Smooth muscle cell (in vitro differentiated cells): ENCODE data around the gene LRRC46. TPM values are rescaled to one million over a fixed set of nuclear protein-coding genes. Genes with fewer than 3 reads are reported as not detected.

Experiments
- DNase-seq: peaks from one replicate; lab custom pipeline; 2025; ENCODE audit not compliant: unreplicated experiment; lab: John Stamatoyannopoulos, UW
- H2AFZ ChIP-seq: fragments of 200-600 bp; sonication (generic); 2 replicates; pipeline ENCODE4 v1.6.0; 2016; ENCODE audit warnings: antibody characterized with exemption, low read depth, mild to moderate bottlenecking
- H3F3A ChIP-seq: fragments of 200-600 bp; sonication (generic); 2 replicates; pipeline ENCODE4 v1.6.0; 2017; ENCODE audit warnings: antibody characterized with exemption, low read depth
- H3K27ac ChIP-seq: fragments of 200-600 bp; sonication (generic); 2 replicates; pipeline ENCODE4 v1.5.1; 2016; ENCODE audit warnings: low read depth, mild to moderate bottlenecking
- H3K27me3 ChIP-seq: fragments of 200-600 bp; sonication (generic); 2 replicates; pipeline ENCODE4 v1.6.1; 2016; ENCODE audit warnings: low read depth, mild to moderate bottlenecking
- H3K36me3 ChIP-seq: fragments of 200-600 bp; sonication (generic); 2 replicates; pipeline ENCODE4 v1.5.1; 2016; ENCODE audit warnings: low read depth
- H3K4me1 ChIP-seq: fragments of 200-600 bp; sonication (generic); 2 replicates; pipeline ENCODE4 v1.5.1; 2016; ENCODE audit warnings: low read depth
- H3K4me2 ChIP-seq: fragments of 200-600 bp; sonication (generic); 2 replicates; pipeline ENCODE4 v1.6.0; 2016; ENCODE audit warnings: mild to moderate bottlenecking
- H3K4me3 ChIP-seq: fragments of 200-600 bp; sonication (generic); 2 replicates; pipeline ENCODE4 v1.5.1; 2016; ENCODE audit warnings: mild to moderate bottlenecking
- H3K79me2 ChIP-seq: fragments of 200-600 bp; sonication (generic); 2 replicates; pipeline ENCODE4 v1.6.0; 2016; ENCODE audit warnings: low read depth, mild to moderate bottlenecking
- H3K9ac ChIP-seq: fragments of 200-600 bp; sonication (generic); 2 replicates; pipeline ENCODE4 v1.6.0; 2016; ENCODE audit warnings: low read depth
- H3K9me3 ChIP-seq: fragments of 200-600 bp; sonication (generic); replicated peaks from 2 replicates; pipeline ENCODE4 v1.5.1; 2016; ENCODE audit warnings: low read depth
- H4K20me1 ChIP-seq: fragments of 200-600 bp; sonication (generic); 2 replicates; pipeline ENCODE4 v1.6.0; 2016; ENCODE audit warnings: low read depth
- CTCF ChIP-seq: fragments of 200-600 bp; sonication (generic); IDR thresholded peaks from 2 replicates; pipeline ENCODE4 v1.5.1; 2017; ENCODE audit warnings: borderline replicate concordance, mild to moderate bottlenecking, antibody characterized with exemption; ENCODE audit not compliant: insufficient read depth, poor library complexity, severe bottlenecking
- WGBS: methylation state at CpG from one replicate; pipeline ENCODE4 v1.1.7; 2016; ENCODE audit warnings: low lambda C conversion rate; 5-methylcytosine and 5-hydroxymethylcytosine counted together
- polyA plus RNA-seq: library from polyadenylated mRNA; unstranded; fragments of >200 nt; fragmentation: Nextera tagmentation; extraction: Ambion mirVana; gene quantifications from 2 replicates; pipeline ENCODE4 v1.2.1, GENCODE V29; 2016
- total RNA-seq: library from RNA; depleted of rRNA; stranded (reverse); fragments of >200 nt; gene quantifications from 2 replicates; pipeline ENCODE4 v1.2.3, GENCODE V29; 2014

LRRC46 gene
- total and polyA plus RNA-seq, 2 experiments from 2014 or later: 0.26 TPM; not detected in 1

- Histone ChIP-seq H3K9ac (no peak overlapping the region), H3K27ac (no peak overlapping the region), H2AFZ (no peak overlapping the region), H3K4me2 (no peak overlapping the region), H3K4me1 (peaks cover 4% of the 10 kb centered on the region), H3F3A (peaks cover 8% of the 10 kb centered on the region), H3K79me2 (no peaks in the 10 kb centered on the region), H3K9me3 (no peaks in the 10 kb centered on the region), H4K20me1 (peaks cover 8% of the 10 kb centered on the region), H3K4me3 (no peak overlapping the region), H3K36me3 (no peaks in the 10 kb centered on the region), H3K27me3 (no peaks in the 10 kb centered on the region)
- no peak for DNase-seq
- WGBS: 69% methylated on average over 7 of the region's 7 CpGs
- TF ChIP-seq CTCF: no peak
These were observed 19.8 kb upstream of the LRRC46 start for GRCh38 chr17:47811709-47812108.

DNA sequence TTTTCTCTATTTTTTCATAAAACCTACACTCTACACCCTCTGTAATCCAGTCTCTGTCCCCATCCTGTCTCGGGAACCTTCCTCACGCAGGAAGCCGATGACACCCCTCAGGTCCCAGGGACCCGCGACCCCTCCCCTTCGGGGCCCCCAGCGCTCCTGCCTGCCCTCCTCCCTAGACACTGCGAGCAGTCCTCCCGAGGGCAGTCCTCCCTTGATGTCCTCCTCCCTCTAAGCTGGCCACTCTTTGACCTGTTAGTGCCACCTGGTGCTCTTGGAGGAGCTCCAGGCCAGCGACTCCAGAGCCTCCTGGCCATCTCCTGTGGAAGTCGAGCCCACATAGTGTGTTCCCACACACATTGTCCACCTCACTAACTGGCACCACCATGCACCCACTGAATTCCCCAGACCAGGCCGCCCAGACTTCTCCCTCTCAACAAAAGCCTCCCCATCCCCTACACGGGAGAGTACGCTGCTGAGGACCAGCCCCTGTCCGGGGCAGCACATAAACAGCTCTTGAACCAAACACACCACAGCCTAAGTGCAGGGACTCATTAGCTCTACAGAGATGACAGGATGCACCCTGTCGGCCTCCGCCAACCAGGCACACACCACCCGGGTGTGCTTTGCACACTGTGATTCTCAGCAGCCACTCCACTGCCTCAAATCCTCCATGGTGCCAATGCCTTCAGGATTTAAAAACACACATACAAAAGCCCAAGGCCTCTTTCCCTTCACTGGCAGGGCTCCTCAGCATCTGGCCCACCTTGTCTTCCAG is 19.1 kb upstream of the LRRC46 start:
- WGBS: 91% methylated on average over 18 of the region's 18 CpGs
- no peaks in the 10 kb centered on the region for H3K27me3 ChIP-seq
- no peak overlapping the region for H3K4me2 ChIP-seq
- H3K36me3 ChIP-seq: no peaks in the 10 kb centered on the region
- DNase-seq: no peak
- no peak overlapping the region for H3K9ac ChIP-seq
- peaks cover 4% of the 10 kb centered on the region for H3K4me1 ChIP-seq
- no peak overlapping the region for H3K4me3 ChIP-seq
- TF ChIP-seq CTCF: no peak
- H3K79me2 ChIP-seq: no peaks in the 10 kb centered on the region
- peaks cover 8% of the 10 kb centered on the region for H4K20me1 ChIP-seq
- H3K9me3 ChIP-seq: no peaks in the 10 kb centered on the region
- H2AFZ ChIP-seq: no peak overlapping the region
- peaks cover 8% of the 10 kb centered on the region for H3F3A ChIP-seq
- H3K27ac ChIP-seq: no peak overlapping the region

DNA sequence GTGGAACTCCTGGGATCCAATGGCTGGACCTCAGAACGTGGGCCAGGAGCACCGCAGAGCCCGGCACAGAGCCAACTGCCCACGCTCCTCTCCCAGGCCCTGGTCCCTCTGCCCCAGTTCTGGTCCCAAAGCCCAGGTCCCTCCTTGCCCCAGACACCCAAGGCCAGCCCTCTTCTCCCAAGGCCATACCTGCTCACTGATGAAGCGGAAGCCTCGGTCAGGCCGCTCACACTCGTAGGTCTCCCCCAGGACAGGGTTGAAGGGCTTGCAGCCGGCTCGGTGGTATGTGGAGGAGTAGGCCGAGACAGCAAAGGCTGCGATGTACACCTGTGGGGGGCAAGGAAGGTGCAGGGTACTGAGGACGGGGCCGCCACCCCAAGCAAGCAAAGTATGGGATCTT is 18.4 kb upstream of the LRRC46 start:
- no peaks in the 10 kb centered on the region for H3K79me2 ChIP-seq
- no peaks in the 10 kb centered on the region for H3K27me3 ChIP-seq
- no peak overlapping the region for H3K27ac ChIP-seq
- no peak for TF ChIP-seq CTCF
- H2AFZ ChIP-seq: no peak overlapping the region
- no peak overlapping the region for H3K4me2 ChIP-seq
- H3K9me3 ChIP-seq: no peaks in the 10 kb centered on the region
- H3K4me3 ChIP-seq: no peak overlapping the region
- H4K20me1 ChIP-seq: peaks cover 8% of the 10 kb centered on the region
- H3K9ac ChIP-seq: no peak overlapping the region
- WGBS: 91% methylated on average over 14 of the region's 14 CpGs
- peaks cover 8% of the 10 kb centered on the region for H3F3A ChIP-seq
- DNase-seq: no peak
- no peaks in the 10 kb centered on the region for H3K36me3 ChIP-seq
- peaks cover 4% of the 10 kb centered on the region for H3K4me1 ChIP-seq
